ENCODE data around the gene ME3.

ME3 gene

DNA sequence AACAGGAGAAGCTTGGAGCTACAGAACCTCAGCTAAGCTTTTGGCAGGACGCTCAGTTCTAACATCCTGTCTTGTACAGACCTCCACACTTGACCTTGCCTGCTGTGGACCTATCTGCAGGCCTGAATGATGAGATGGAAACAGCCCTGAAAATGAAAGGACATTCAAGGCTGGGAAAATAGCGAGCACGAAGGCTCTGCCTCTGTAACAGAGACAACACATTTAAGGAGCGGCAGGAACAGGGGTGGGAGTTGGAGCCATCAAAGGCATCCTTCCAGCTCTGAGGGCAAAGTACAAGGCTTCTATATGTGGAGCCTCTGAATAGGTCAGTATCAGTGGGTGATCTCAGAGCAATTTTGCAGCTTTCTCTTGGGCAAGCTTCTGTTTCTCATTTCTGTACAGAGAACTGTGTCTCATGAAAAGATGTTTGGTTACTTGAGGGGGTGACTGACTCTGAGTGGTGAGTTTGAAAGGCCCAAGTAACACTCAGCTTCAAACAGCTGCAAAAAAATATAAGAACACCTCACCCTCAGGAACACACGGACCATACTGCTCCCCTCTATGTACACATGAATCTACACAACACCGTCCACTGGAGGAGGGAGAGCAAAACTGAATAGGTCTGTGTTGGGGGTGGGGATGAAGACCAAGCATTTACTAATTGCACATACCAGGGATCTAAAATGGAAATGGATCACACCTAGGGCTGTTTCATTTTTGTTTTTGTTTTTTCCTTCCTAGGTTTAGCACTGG lies 196.1 kb downstream of the ME3 start:
- TF ChIP-seq SPI1 (IDR thresholded peaks at IDR 0.05; ENCODE audit: borderline replicate concordance, low read depth): no peak
- TF ChIP-seq GABPA (IDR thresholded peaks at IDR 0.05; ENCODE audit: low read depth): no peak
- no peak for TF ChIP-seq POLR2AphosphoS5 (IDR thresholded peaks at IDR 0.05; ENCODE audit: low read depth)
- TF ChIP-seq, protein P1, sequence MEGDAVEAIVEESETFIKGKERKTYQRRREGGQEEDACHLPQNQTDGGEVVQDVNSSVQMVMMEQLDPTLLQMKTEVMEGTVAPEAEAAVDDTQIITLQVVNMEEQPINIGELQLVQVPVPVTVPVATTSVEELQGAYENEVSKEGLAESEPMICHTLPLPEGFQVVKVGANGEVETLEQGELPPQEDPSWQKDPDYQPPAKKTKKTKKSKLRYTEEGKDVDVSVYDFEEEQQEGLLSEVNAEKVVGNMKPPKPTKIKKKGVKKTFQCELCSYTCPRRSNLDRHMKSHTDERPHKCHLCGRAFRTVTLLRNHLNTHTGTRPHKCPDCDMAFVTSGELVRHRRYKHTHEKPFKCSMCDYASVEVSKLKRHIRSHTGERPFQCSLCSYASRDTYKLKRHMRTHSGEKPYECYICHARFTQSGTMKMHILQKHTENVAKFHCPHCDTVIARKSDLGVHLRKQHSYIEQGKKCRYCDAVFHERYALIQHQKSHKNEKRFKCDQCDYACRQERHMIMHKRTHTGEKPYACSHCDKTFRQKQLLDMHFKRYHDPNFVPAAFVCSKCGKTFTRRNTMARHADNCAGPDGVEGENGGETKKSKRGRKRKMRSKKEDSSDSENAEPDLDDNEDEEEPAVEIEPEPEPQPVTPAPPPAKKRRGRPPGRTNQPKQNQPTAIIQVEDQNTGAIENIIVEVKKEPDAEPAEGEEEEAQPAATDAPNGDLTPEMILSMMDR (IDR thresholded peaks at IDR 0.05; ENCODE audit: insufficient read depth, low read length): no peak
- TF ChIP-seq, protein P2, sequence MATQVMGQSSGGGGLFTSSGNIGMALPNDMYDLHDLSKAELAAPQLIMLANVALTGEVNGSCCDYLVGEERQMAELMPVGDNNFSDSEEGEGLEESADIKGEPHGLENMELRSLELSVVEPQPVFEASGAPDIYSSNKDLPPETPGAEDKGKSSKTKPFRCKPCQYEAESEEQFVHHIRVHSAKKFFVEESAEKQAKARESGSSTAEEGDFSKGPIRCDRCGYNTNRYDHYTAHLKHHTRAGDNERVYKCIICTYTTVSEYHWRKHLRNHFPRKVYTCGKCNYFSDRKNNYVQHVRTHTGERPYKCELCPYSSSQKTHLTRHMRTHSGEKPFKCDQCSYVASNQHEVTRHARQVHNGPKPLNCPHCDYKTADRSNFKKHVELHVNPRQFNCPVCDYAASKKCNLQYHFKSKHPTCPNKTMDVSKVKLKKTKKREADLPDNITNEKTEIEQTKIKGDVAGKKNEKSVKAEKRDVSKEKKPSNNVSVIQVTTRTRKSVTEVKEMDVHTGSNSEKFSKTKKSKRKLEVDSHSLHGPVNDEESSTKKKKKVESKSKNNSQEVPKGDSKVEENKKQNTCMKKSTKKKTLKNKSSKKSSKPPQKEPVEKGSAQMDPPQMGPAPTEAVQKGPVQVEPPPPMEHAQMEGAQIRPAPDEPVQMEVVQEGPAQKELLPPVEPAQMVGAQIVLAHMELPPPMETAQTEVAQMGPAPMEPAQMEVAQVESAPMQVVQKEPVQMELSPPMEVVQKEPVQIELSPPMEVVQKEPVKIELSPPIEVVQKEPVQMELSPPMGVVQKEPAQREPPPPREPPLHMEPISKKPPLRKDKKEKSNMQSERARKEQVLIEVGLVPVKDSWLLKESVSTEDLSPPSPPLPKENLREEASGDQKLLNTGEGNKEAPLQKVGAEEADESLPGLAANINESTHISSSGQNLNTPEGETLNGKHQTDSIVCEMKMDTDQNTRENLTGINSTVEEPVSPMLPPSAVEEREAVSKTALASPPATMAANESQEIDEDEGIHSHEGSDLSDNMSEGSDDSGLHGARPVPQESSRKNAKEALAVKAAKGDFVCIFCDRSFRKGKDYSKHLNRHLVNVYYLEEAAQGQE (IDR thresholded peaks at IDR 0.05; ENCODE audit: insufficient replicate concordance, low read depth): no peak
- Histone ChIP-seq H3K4me3 (replicated peaks; ENCODE audit: insufficient read depth, low read length) (no peak overlapping the region), H3K27ac (replicated peaks) (no peak overlapping the region), H3K27me3 (ENCODE audit: insufficient read depth, poor library complexity, severe bottlenecking) (no peaks in the 10 kb centered on the region)
- DNase-seq (ENCODE audit: low read depth in 1 of 2, low spot score in 1 of 2): no peak

DNA sequence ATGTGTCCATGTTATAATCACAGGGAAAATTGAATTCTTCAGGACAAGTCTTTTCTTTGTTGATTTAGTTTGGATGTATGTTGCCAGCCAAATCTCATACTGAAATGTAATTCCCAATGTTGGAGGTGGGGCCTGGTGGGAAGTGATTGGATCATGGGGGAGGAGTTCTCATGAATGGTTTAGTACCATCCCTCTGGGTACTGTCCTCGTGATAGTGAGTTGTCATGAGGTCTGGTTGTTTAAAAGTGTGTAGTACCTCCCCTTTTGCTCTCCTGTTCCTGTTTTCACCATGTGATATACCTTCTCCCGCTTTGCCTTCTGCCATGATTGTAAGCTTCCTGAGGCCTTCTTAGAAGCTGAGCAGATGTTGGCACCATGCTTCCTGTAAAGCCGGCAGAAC lies 197.4 kb downstream of the ME3 start:
- Histone ChIP-seq H3K4me3 (replicated peaks; ENCODE audit: insufficient read depth, low read length) (no peak overlapping the region), H3K27ac (replicated peaks) (no peak overlapping the region), H3K27me3 (ENCODE audit: insufficient read depth, poor library complexity, severe bottlenecking) (no peaks in the 10 kb centered on the region)
- DNase-seq (ENCODE audit: low read depth in 1 of 2, low spot score in 1 of 2): no peak
- TF ChIP-seq POLR2AphosphoS5 (IDR thresholded peaks at IDR 0.05; ENCODE audit: low read depth) (no peak), SPI1 (IDR thresholded peaks at IDR 0.05; ENCODE audit: borderline replicate concordance, low read depth) (no peak), GABPA (IDR thresholded peaks at IDR 0.05; ENCODE audit: low read depth) (no peak)
- TF ChIP-seq, protein P2 (IDR thresholded peaks at IDR 0.05; ENCODE audit: insufficient replicate concordance, low read depth): no peak
- TF ChIP-seq, protein P1 (IDR thresholded peaks at IDR 0.05; ENCODE audit: insufficient read depth, low read length): no peak

DNA sequence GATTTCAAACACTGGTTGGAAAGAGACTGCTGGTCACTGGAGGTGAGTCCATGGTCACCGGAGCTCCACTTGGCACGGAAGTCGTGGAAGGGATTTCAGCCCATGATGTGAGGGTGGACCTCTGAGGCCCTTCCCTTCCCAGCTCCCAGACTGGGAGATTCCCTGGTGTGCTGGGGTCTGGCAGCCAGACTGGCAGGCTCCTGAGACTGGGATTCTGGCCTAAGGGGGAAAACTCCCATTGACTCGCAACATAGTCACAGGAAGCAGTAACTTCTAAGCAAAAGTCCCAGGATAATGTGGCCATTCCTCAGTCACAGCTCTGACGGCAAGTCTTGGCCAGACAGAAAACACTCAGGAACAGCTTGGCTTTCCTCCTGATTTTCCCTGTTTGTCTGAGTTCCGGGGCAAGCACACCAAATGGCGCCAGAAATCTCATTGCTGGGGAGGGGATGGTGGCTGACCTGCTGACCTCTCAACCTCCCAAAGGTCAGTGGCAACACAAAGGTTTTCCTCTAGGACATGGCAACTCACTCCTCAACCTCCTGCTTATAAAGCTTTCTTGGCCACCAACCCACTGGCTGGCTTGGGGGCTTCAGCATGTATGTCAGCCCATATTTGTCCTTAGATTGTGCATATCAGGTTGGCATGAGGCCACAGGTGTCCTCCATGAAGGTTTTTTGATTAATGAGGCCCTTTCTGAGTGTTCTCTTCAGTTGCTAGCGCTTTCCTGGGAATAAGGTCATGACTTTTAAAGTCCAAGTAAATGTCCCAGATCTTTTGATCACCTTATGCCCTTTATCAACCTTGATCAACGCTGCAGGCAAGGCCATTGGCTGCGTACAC lies 198.2 kb downstream of the ME3 start:
- DNase-seq (ENCODE audit: low read depth in 1 of 2, low spot score in 1 of 2): no peak
- Histone ChIP-seq H3K4me3 (replicated peaks; ENCODE audit: insufficient read depth, low read length) (no peak overlapping the region), H3K27ac (replicated peaks) (no peak overlapping the region), H3K27me3 (ENCODE audit: insufficient read depth, poor library complexity, severe bottlenecking) (no peaks in the 10 kb centered on the region)
- no peak for TF ChIP-seq POLR2AphosphoS5 (IDR thresholded peaks at IDR 0.05; ENCODE audit: low read depth)
- no peak for TF ChIP-seq GABPA (IDR thresholded peaks at IDR 0.05; ENCODE audit: low read depth)
- TF ChIP-seq, protein P2 (IDR thresholded peaks at IDR 0.05; ENCODE audit: insufficient replicate concordance, low read depth): no peak
- TF ChIP-seq, protein P1 (IDR thresholded peaks at IDR 0.05; ENCODE audit: insufficient read depth, low read length): no peak
- TF ChIP-seq SPI1 (IDR thresholded peaks at IDR 0.05; ENCODE audit: borderline replicate concordance, low read depth): no peak

All from HL-60 (cell line).